Measurements from ENCODE around the gene DUSP5.
A peak's percentile ranks its signal among the peaks of the same experiment; 100 is the strongest.

DUSP5 gene

DNA sequence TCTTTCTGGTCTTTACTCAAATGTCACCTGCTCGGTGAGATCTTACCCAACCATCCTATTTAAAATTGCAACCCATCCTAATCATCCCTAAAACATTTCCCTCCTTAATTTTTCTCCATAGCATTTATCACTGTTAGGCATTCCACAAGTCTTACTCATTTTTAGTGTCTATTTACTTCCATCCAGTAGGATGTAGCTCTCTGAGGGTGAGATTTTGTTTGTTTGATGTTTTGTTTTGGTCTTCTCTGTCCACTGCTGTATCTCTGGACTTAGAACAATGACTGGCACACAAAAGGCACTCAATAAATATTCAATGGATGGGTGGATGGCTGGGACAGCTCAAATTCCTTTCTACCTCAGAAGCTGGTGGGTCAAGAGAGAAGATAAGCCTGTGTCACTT lies 15.8 kb upstream of the DUSP5 start:
- DNase-seq, result no peak

DNA sequence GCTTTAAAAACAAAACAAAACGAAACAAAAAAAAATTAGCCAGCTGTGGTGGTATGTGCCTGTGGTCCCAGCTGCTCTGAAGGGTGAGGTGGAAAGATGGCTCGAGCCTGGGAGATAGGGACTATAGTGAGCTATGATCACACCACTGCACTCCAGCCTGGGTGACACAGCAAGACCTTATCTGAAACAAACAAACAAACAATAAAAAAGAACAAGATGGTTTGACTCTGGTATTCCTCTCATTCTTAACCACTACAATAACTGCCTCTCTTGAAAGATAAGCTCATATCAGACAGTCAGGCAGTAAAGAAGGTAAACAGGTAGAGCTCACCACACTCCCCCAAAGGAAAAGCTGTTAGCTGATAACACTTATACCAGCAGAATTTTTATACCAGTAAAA lies 14.1 kb upstream of the DUSP5 start:
- no peak for DNase-seq

DNA sequence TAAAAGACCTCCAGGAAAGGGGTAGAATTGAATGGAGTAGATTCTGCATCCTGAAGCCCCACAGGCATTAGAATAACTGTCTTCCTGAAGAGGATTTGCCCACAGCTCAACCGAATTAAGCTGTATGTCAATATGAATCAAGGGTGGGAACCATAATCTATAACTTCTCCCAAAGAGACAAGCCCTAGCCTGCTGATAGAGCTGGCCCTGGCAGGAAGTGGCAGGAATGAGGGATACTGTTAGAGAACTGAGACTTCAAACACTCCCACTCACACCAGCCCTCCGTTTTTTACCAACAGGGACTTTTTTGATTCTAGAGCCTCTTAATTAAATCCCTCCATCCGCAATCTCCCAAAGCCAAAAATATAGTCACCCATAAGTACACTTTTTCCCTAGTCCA lies 12.2 kb upstream of the DUSP5 start:
- DNase-seq, result no peak

DNA sequence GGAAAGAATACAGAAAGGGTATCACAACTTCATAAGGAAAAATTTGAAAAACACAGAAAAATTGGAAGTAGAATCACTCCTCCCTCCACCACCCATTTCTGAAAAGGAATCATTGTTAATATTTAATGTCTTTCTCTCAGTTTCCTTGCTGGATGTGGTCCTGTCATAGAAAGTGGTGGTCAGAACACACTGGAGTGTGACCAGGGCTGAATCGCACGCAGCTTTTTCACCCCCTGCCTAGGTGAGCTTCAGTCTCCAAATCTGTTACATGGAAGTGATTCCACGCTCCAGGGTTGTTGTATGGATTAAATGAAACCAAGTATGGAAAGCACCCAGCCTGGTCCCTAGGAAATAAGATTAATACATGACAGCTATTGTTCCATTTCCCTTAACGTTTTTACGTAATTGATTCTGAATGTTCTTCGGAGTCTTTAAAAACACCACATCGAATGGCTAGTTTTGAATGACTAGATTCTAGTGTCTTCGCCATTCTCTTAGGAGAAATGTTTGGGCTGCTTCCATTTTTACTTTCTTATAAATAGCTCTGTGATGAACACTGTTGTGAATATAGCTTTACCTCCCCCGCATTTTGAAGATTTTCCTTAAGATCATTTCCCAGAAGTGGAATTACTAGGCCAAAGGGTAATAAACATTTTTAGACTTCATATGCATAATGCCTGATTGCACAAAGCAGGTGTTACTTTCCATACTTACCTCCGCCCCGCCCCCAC lies 10.9 kb upstream of the DUSP5 start:
- DNase-seq, result no peak

DNA sequence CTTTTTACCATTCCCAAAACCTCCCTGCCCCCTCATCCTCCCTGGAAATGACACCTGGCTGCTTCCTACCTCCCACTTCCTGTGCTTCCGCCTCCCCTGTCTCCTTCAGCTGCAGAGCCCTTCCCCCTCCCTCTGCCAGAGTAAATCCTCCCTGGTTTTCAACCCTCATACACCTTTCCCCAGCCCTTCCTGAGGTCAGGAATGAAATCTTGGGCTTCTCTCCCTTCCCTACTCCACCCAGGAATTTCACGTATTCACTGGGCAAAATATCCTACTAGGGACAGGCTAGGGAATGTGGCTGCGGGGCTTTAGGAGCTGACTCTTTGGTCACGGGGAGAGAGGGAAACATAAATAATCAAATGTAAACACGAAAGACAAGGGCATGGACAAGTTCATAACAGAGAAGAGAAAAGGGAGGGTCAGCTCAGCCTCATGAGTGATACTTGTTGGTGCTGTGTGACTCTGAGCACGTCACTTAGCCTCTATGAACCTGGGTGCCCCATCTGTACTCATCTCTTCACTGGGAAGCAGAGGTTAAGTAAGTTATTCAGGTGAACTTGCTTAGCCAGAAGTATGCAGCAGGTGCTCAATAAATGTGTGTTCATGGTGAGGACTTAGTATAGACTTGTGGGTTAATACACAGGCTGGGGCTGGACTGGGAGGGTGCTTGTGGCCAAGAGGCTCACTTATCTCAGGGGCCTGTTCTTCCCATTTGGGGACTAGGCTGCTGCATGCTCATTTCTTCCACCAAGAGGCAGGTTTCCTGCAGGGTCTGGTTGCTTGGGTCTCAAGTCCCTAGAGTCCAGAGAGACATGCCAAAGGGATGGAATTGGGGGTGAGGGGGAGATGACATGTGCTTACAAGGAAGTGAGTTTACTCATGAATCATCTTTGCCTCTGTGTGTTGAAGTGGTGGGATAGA lies 10.0 kb upstream of the DUSP5 start:
- no peak for DNase-seq

DNA sequence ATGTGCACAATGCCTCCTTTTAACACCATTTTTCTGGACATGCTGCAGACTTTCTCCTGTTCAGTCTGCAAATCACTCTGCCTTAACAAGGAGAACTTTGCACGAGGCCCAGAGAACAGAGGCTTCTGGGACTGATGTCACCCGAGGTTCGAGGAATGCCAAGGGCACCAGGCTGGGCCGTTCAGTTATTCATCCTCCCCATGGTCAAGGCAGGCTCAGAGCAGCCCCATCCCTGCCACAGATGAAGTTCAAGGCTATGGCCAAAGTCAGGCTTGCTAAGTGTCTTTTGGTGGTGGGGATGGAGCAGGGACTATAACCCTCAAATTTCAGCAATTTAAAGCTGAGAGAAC lies 9.4 kb upstream of the DUSP5 start:
- no peak for DNase-seq

DNA sequence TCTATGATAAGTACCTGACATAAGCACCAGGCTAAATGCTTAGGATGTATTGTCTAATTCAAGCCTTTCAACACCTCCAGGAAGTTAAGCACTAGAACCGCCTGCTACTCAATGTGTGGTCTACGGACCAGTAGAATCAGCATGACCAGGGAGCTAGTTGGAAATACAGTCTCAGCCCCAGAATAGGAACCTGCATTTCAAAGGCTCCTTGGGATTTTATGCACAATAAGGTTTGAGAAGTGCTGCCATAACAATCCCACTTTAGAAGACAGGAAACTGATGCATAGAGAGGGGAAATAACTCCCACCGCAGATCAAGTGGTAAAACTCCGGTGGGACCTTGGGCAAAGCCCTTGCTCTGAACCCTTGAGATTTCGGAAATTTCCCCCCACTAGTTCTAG lies 8.8 kb upstream of the DUSP5 start:
- no peak for DNase-seq

DNA sequence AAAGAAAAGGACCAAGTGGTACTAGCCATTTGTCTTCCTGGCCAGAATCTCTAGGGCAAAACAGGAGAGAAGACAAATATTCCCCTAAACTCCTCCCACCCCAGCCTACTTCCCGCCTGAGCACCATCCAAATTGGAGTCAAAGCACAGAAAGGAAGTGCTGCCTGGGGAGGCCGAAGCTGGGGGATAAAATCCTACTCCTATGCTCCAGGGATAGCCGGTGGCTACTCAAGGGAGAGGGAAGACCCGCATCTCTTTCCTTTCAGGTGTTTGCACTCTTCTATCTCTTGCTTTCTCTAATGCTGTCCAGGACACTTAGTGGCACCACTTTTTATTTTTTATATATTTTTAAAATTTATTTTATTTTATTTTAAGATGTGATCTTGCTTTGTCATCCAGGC lies 7.1 kb upstream of the DUSP5 start:
- DNase-seq, result no peak

DNA sequence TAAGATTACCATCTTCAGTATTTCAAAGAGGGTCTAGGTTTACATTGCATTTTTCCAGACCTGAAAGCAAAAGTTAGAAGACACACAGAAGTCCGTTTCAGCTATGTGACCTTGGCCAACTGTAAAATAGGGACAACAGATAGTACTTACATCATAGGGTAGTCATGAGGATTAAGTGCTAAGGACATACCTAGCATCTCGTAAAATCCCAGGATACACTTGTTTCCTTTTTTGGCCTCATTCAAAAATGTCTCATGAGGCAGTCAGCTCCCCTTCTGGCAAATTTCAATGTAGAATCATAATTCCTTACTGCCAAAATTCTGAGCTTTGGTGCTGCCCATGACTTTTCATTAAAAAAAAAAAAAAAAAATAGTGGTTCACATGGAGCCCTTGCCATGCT lies 6.4 kb upstream of the DUSP5 start:
- DNase-seq, result no peak

DNA sequence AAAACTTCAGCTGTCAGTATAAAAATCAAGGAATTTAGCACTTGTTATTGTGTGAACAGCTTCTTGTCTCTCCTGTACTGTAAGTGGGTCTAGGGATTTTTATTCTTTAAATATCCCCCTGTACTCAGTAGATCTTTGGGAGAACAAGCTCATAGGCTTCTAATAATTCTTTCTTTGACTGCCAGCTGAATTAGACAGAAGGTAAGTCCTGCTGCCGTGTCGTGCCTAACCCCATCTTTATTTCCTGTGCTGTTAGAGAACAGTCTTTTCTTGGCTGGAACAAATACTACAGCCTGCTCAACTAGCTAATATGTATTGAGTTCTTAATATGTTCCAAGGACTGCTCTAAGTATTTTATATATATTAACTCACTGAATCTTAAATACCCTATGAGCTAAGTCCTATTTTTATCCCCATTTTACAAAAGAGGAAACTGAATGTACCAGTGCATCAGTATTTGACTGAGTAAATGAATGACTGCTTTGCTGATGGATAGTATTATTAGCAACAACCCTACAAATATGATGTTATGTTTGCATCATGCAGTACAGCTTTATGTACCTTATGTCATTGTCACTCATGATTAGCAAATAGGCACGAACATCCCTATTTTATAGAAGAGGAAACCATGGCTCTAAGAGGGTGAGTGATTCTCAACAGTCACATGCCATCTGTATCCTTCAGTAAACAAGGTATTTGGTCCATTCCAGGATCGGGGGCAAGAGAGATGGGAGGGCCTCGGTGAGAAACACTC lies 5.5 kb upstream of the DUSP5 start:
- no peak for DNase-seq

DNA sequence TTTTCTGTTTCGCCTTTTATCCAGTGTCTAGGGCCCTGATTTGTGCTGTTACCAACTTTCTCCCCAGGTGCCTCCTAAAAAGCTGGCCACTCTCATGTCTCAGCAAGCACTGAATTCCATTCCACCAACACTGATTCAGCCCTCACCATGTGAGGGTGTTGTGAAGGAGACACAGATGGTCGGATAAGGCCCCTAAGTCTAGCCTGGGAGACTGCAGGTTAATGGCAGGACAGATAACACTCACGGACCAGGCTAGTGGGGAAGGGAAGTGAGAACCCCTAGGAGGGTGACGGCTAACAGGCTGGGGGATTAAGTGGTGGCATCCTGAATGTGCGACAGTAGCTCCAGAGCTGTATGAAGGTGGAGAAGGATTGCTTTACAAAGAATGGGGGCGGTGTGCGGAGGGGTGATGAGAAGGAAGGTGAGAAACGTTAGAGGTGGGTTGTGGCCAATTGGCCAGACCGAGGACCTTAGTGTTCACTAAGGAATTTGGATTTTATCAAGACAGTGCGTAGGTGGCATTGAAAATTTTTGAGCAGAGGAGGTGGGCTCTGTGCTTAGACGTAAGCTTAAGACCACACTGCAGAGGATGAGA lies 3.8 kb upstream of the DUSP5 start:
- DNase-seq, result no peak

DNA sequence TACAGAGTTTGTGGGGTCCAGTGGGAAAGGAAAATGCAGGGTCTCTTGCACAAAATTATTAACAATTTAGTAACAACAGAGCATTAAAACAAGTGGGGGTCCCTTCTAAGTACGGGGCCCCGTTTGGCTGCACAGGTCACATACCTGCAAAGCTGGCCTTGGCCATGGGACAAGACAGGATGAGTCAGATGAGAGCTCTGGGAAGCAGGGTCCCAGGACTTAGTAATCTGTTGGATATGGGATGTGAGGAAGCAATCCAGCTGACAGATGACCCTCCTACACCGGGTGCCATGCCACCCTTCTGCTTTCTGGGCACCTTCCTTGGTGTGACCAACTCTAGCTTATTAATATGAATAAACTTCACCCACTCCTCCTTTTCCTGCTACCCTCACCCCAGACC lies 3.2 kb upstream of the DUSP5 start:
- DNase-seq, result no peak

DNA sequence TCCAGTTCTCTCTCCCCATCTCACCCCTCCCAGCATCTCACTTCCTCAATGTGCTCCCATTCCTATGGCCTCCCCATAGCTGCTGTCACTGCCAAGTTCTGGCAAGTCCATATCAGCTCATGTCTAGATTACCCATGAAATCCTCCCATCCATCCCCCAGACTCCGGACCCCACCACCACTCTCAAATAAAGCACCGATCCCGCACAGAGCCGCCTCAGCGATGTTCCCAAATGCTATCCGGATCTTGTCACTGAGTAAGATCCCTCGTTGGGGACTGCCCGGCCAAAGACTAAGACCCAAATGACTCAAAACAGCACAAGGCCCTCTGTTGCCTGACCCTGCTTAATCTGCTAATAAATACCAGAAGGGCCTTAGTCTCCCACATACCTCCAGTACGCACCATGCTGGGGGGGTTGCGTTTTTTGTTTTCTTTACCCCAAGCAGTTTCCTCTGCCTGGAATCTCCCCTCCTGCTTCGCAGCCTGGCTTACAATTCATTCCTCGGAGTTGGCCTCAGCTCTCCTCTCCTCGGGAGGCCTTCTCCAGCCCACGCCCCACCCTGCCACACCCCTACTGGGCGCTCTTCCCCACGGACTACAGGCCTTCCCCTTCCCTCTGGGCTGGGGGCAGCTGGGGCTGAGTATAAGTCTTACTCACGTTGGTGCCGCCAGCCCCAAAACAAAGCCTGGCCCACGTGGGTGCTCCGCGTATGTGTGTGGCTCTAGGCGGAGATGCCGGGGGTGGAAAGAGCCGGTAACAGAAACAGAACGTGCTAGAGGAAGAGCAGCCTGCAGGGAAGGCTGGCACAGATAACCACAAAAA lies 1.8 kb upstream of the DUSP5 start:
- DNase-seq, result peak; percentile 74

DNA sequence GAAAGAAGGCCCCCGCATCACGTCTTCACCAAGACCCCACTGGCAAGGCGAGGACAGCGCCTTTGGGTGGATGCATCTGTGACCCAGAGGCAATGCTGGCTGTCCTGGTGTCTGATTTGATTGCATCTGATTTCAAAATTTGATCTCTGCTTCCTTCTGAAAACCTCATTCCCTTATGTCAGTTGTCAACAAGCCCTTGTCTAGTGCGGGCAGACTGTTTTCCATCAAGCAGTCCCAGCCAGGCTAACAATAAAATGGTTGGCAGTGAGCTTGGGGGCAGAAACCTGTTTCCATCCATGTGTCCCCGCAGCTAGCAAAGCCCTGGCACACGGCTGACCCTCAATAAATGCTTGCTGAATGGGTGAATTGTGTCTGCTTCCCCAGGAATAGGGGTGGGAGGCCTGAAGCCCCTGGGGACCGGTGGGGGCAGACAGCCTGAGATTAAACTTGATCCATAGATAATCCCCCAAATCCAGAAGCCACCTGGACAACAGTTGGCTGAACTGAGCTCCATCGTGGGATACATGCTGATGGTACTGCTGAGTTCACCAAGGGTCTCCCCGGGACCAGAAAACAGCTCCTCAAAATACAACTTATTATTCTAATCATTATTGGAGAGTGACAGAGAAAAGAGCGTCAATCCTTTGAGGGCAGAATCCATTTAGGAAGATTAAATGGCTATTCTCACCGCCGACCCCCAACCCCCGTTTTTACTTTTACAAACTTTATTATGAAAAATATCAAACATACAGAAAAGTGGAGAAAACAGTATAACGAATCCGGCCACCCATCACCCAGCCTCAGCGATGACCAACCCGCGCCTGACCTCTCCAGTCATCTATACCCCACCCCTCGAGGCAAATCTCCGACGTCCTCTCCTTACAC lies 912 bp upstream of the DUSP5 start:
- no peak for DNase-seq

DNA sequence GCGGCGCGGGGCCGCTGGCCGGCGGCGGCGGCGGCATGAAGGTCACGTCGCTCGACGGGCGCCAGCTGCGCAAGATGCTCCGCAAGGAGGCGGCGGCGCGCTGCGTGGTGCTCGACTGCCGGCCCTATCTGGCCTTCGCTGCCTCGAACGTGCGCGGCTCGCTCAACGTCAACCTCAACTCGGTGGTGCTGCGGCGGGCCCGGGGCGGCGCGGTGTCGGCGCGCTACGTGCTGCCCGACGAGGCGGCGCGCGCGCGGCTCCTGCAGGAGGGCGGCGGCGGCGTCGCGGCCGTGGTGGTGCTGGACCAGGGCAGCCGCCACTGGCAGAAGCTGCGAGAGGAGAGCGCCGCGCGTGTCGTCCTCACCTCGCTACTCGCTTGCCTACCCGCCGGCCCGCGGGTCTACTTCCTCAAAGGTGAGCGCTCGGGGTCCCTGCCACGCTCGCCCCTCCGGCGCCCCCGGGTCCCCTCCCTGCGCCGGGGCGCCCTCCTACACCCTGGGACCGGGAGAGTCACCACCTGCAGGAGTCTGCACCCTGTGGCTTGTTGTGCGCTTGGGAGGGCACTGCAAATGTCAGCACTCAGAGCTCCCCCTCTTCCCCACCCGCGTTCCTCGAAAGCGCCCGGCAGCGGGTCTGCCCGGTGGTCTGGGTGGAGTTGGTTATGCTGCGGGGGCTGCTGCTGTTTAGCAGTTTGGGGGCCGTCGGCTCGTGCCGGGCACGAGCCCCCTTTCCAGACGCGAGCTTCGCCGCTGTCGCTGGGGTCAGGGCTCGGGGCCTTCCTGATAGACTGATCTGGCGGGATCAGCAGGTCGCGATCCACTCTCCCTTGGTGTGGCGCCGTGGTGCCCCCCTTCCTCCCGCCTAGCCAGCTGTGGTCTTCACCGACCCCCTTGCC lies 627 bp downstream of the DUSP5 start:
- DNase-seq, result peak; percentile 63

DNA sequence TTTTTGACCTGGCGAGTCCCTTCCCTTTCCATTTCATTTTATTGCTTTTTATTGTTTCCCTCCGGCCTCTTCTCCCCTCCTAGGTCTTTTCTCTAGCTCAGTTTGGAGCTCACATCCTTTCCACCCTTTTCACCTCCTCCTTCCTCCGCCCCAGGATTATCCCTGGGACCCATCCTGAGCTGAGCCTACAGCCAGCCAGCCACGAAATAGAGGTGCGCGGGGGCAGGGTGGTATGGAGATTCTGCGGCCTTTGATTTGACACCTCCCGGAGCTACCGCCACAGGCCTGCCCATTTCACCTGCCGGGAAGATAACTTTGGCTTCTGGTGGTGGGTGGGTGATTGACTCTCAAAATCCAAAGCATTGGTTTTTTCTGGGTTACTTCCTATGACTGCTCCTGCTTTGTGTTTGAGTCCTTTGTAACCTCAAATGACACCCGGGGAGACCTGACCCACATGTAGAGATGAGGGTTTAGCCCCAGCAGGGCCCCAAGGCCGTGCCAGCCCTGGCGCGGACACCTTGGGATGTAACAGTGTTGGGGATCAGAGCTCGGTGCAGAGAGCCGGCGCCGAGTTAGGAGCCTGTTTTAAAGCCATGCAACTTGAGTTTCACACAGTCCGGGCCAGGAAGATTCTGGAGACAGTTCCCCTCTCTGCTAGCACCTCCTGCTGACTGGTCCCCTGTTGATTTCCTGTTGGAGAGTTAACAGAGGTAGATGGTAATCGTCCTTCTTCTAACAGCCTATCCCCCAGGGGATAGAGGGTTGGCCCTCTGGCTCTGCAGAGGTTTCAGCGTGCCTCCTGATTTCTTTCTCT lies 1.5 kb downstream of the DUSP5 start:
- peak; percentile 45 for DNase-seq

DNA sequence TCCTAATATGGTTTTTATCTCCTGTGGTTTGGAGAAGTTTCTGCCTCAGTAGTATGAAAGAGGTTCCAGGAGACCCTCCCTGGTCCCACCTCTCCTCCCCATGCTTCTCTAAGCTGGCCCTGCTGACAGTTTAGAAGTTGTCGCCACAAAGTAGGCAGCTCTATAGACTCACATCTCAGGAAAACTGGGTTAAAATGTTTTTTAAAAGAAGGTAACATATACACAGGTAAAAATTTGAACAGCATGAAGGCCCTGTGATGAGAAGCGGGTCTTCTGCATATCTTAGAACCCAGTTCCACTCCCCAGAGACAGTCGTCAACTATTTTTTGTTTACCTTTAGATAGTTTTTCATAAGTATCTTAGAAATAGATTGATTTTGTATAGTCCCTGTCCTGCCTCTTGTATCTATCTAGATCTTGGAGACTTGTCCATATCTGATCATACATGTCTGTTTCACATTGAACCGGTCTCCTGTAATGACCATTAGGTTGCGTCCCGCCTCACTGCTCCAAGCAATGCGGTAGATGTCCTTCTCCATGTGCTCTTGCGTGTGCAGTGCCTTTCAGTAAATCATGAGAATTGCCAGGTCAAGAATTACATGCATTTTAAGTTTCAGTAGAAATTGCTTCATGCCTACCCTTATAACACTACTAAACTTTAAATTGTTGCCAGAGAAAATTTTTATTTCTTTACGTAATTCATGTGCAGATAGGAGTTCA lies 2.2 kb downstream of the DUSP5 start:
- DNase-seq, result no peak

DNA sequence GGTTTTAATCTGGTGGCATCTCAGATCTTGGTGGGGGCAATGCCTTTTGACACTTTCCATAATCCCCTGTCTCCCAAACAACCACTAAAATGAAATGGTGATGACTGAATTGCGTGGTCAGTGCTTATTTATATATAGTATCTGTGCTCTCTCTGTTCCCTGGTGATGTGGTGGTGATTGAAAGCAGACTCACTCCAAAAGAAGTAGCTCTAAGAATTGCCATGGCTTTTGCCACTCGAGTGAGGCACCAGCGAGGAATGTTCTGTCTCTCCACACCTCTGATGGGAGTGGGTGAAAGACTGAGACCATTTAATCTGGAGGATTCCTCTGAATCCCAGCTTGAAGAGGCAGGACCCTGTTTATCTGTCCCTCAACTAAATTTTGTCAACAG lies 2.8 kb downstream of the DUSP5 start:
- no peak for DNase-seq

All from stimulated activated CD4-positive, alpha-beta T cell treated with anti-CD3 and anti-CD28 coated beads, Interleukin-1b, Interleukin-23, amount 100 ng/mL, for 48 hours (primary cell).